ENCODE results near the gene BRINP2. TPM values are rescaled to one million over a fixed set of nuclear protein-coding genes. Genes with fewer than 3 reads are reported as not detected.

Gene BRINP2
- total and polyA plus RNA-seq, 2 of the 8 experiments (the other 6 are each of a cell fraction or from before 2014, with no cell fraction given): 0.39 to 0.42 TPM

DNA sequence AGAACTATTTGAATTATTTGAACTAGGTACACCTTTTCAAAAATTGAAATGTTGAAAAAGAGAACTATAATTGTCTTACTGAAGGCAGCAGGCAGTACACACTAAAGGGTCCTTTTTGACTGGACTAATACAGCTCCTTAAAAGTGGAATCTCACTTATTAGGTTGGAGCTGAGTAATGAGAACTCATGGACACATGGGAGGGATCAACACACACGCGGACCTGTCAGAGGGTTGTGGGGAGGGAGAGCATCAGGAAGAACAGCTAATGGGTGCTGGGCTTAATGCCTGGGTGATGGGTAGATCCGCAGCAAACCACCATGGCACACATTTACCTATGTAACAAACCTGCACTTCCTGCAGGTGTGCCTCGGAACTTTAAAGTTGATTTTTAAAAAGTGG, 145.0 kb downstream of the BRINP2 start:
- Histone ChIP-seq H3K4me1 (replicated peaks in 1 of 4; ENCODE audit: control insufficient read depth in 3 of 4, insufficient read depth in 4 of 4, low read length in 3 of 4) (0 out of 7 replicates have a peak, but pooled peaks cover 0 to under 1% (median 0%) of the 10 kb centered on the region in 4 experiments), H4K91ac (replicated peaks; ENCODE audit: insufficient read length, low read length) (no peak overlapping the region), H3K14ac (ENCODE audit: insufficient read length) (no peak overlapping the region), H2BK20ac (ENCODE audit: low read length) (no peak overlapping the region), H2BK12ac (ENCODE audit: low read depth, low read length) (no peak overlapping the region), H3K9me3 (ENCODE audit: insufficient read depth in 2 of 2, low read depth in 1 of 2, low read length in 1 of 2) (no peaks in the 10 kb centered on the region), H3K9ac (replicated peaks in 1 of 4; ENCODE audit: extremely low read depth in 1 of 4, low read depth in 3 of 4, low read length in 3 of 4) (no peak overlapping the region), H3K36me3 (ENCODE audit: control insufficient read depth in 2 of 4, insufficient read depth in 4 of 4, low read length in 3 of 4) (no peaks in the 10 kb centered on the region), H4K20me1 (replicated peaks in 1 of 2; ENCODE audit: control insufficient read depth in 1 of 2, insufficient read depth in 2 of 2, low read length in 2 of 2) (no peaks in the 10 kb centered on the region), H3K23ac (ENCODE audit: insufficient read length) (no peak overlapping the region), H3K79me1 (ENCODE audit: low read depth, low read length) (no peaks in the 10 kb centered on the region), H3K4ac (replicated peaks; ENCODE audit: insufficient read length, low read depth, low read length) (no peak overlapping the region), H3K56ac (replicated peaks; ENCODE audit: insufficient read length, low read depth, low read length) (no peak overlapping the region), H4K8ac (ENCODE audit: extremely low read depth, insufficient read depth, low read length) (no peak overlapping the region), H3K4me2 (ENCODE audit: insufficient read depth in 1 of 2, low read depth in 2 of 2, low read length in 2 of 2) (no peak overlapping the region), H2BK120ac (replicated peaks; ENCODE audit: low read depth, low read length) (no peak overlapping the region), H3K23me2 (ENCODE audit: low read depth, low read length) (no peaks in the 10 kb centered on the region), H2BK5ac (ENCODE audit: low read depth, low read length) (no peak overlapping the region), H2BK15ac (ENCODE audit: low read length) (no peak overlapping the region), H4K5ac (ENCODE audit: insufficient read length, low read depth, low read length) (no peak overlapping the region), H3K27ac (ENCODE audit: low read depth, low read length) (no peak overlapping the region), H2AFZ (ENCODE audit: low read length) (0 out of 2 replicates have a peak overlapping the region, but pooled peaks have one; percentile 47), H3K79me2 (ENCODE audit: control insufficient read depth in 1 of 2, insufficient read depth in 2 of 2, low read length in 2 of 2) (no peaks in the 10 kb centered on the region), H2AK5ac (ENCODE audit: low read depth, low read length) (no peak overlapping the region), H3K27me3 (replicated peaks in 1 of 4; ENCODE audit: control insufficient read depth in 3 of 4, extremely low read depth in 1 of 4, insufficient read depth in 3 of 4, low read length in 3 of 4) (no peaks in the 10 kb centered on the region), H3K4me3 (ENCODE audit: extremely low read depth in 1 of 4, insufficient read depth in 2 of 4, low read depth in 3 of 4, low read length in 4 of 4) (no peak overlapping the region), H3K18ac (ENCODE audit: extremely low read depth, low read length) (no peak overlapping the region)
- WGBS, 2 experiments (ENCODE audit: extremely low coverage in 1 of 2, insufficient coverage in 1 of 2, insufficient read length in 1 of 2, insufficient replicate concordance in 2 of 2, low coverage in 1 of 2, low lambda C conversion rate in 2 of 2, missing lambda C conversion rate in 1 of 2): 94% methylated on average over 4 of the region's 4 CpGs; no CpG with 5 or more reads in 1 of the 2 experiments
- ChIA-PET POLR2A (ENCODE audit: partially characterized antibody) (no interaction called here), CTCF (ENCODE audit: partially characterized antibody) (interaction anchor here (1.2 to 1.9 kb wide), 4 partner anchors 14 to 40 kb away, joined by 3 to 4 read pairs (median 4); no protein-coding TSS in a partner anchor)
- FAIRE-seq (no peak), DNase-seq (ENCODE audit: low read depth in 1 of 2, low spot score in 2 of 2) (no peak)
- TF ChIP-seq RNF2 (IDR thresholded peaks at IDR 0.05; ENCODE audit: borderline replicate concordance, low read depth, low read length, missing control alignments, poor library complexity, severe bottlenecking) (no peak), CBX8 (IDR thresholded peaks at IDR 0.05; ENCODE audit: borderline replicate concordance, low read depth, low read length) (no peak), BACH1 (IDR thresholded peaks at IDR 0.05; ENCODE audit: low read length) (no peak)

Data from H1 (cell line).